IMR-90 (cell line): Measurements from ENCODE around the gene AMPD3. TPM values are rescaled to one million over a fixed set of nuclear protein-coding genes. Genes with fewer than 3 reads are reported as not detected.
A peak's percentile ranks its signal among the peaks of the same experiment; 100 is the strongest.

Experiments
- ATAC-seq: fragments of 200-7000 bp; cut with Tn5 transposase; 2 replicates; pipeline ENCODE4 v1.9.1; 2020; ENCODE audit warnings: low read depth, mild to moderate bottlenecking, moderate library complexity
- BruUV-seq: library from RNA; stranded (reverse); fragments of 400-500 nt; replicated peaks from 2 replicates; lab custom pipeline; 2021; lab: Mats Ljungman, UMichigan
- CTCF ChIA-PET: fragments of 300-600 bp; formaldehyde crosslinking; extraction: SDS; loops from one replicate; lab custom pipeline; 2021; ENCODE audit warnings: antibody characterized with exemption; lab: Yijun Ruan, JAX
- POLR2A ChIA-PET: fragments of 300-600 bp; sonication (Branson Sonifier 250); formaldehyde crosslinking; loops from one replicate; lab custom pipeline; 2022; ENCODE audit warnings: antibody characterized with exemption; ENCODE audit not compliant: unreplicated experiment; lab: Charles Lee
- DNase-seq: peaks from one replicate; pipeline ENCODE4 v3.0.0; 2013
- H2AFZ ChIP-seq: replicated peaks from 2 replicates; pipeline ENCODE3; 2013; ENCODE audit warnings: low read length, mild to moderate bottlenecking; ENCODE audit not compliant: poor library complexity
- H2AK5ac ChIP-seq: 2 replicates; pipeline ENCODE4 v1.6.1; 2013; ENCODE audit warnings: low read depth, low read length, inconsistent platforms
- H2AK9ac ChIP-seq: replicated peaks from 2 replicates; pipeline ENCODE3; 2013; ENCODE audit warnings: mild to moderate bottlenecking, low read depth, low read length, moderate library complexity; ENCODE audit not compliant: poor library complexity
- H2BK120ac ChIP-seq: 2 replicates; pipeline ENCODE4 v1.6.1; 2013; ENCODE audit warnings: low read depth, low read length, inconsistent platforms
- H2BK15ac ChIP-seq: 3 replicates; pipeline ENCODE4 v1.6.1; 2013; ENCODE audit warnings: low read depth, low read length, inconsistent platforms
- H2BK20ac ChIP-seq: 2 replicates; pipeline ENCODE4 v1.6.1; 2013; ENCODE audit warnings: low read depth, mild to moderate bottlenecking, inconsistent platforms, low read length, moderate library complexity
- H2BK5ac ChIP-seq: 2 replicates; pipeline ENCODE4 v1.6.1; 2013; ENCODE audit warnings: mild to moderate bottlenecking, low read depth, low read length, inconsistent platforms; ENCODE audit not compliant: poor library complexity, severe bottlenecking
- H3K14ac ChIP-seq: replicated peaks from 2 replicates; pipeline ENCODE4 v1.6.1; 2013; ENCODE audit warnings: low read depth, low read length, inconsistent platforms
- H3K18ac ChIP-seq: 2 replicates; pipeline ENCODE4 v1.6.1; 2013; ENCODE audit warnings: low read depth, low read length, control low read depth
- H3K23ac ChIP-seq: 2 replicates; pipeline ENCODE4 v1.6.1; 2013; ENCODE audit warnings: low read depth, low read length, inconsistent platforms
- H3K27ac ChIP-seq: 2 replicates; pipeline ENCODE4 v1.5.1; 2013; ENCODE audit warnings: mild to moderate bottlenecking, control low read depth, low read length; ENCODE audit not compliant: insufficient read depth
- H3K27me3 ChIP-seq: 2 replicates; pipeline ENCODE4 v1.6.1; 2013; ENCODE audit warnings: low read length; ENCODE audit not compliant: control insufficient read depth, insufficient read depth
- H3K36me3 ChIP-seq: 2 replicates; pipeline ENCODE4 v1.6.1; 2013; ENCODE audit warnings: low read length, mixed read lengths; ENCODE audit not compliant: control insufficient read depth, insufficient read depth
- H3K4ac ChIP-seq: 2 replicates; pipeline ENCODE4 v1.6.1; 2013; ENCODE audit warnings: low read depth, low read length, inconsistent platforms
- H3K4me1 ChIP-seq: 2 replicates; pipeline ENCODE4 v1.6.1; 2013; ENCODE audit warnings: low read length, mixed read lengths; ENCODE audit not compliant: control insufficient read depth, insufficient read depth
- H3K4me2 ChIP-seq: 2 replicates; pipeline ENCODE4 v1.6.1; 2013; ENCODE audit warnings: low read depth, mild to moderate bottlenecking, control low read depth, low read length, moderate library complexity
- H3K4me3 ChIP-seq: 2 replicates; pipeline ENCODE4 v1.5.1; 2013; ENCODE audit warnings: low read depth, mild to moderate bottlenecking, control low read depth, low read length, moderate library complexity; ENCODE audit not compliant: insufficient read depth
- H3K56ac ChIP-seq: 2 replicates; pipeline ENCODE4 v1.6.1; 2013; ENCODE audit warnings: low read length, inconsistent platforms; ENCODE audit not compliant: insufficient read depth; ENCODE audit errors: extremely low read depth
- H3K79me1 ChIP-seq, 2 experiments: 2 replicates each; pipeline ENCODE4 v1.6.1; 2013; ENCODE audit warnings: low read length in 2 of 2, inconsistent platforms in 1 of 2, low read depth in 1 of 2
- H3K9ac ChIP-seq: 2 replicates; pipeline ENCODE4 v1.6.1; 2013; ENCODE audit warnings: low read depth, low read length, control low read depth
- H3K9me1 ChIP-seq: 2 replicates; pipeline ENCODE4 v1.6.1; 2013; ENCODE audit warnings: low read length, inconsistent platforms; ENCODE audit not compliant: insufficient read depth
- H3K9me3 ChIP-seq: 2 replicates; pipeline ENCODE4 v1.6.1; 2013; ENCODE audit warnings: low read length; ENCODE audit not compliant: control insufficient read depth, insufficient read depth
- H4K20me1 ChIP-seq: 2 replicates; pipeline ENCODE4 v1.6.1; 2013; ENCODE audit warnings: low read length, inconsistent platforms; ENCODE audit not compliant: insufficient read depth
- H4K5ac ChIP-seq: 2 replicates; pipeline ENCODE4 v1.6.1; 2013; ENCODE audit warnings: mild to moderate bottlenecking, low read depth, low read length, control low read depth
- H4K8ac ChIP-seq, 2 experiments: 2 replicates each; pipeline ENCODE4 v1.6.1; 2013; ENCODE audit warnings: low read depth in 2 of 2, low read length in 2 of 2, control low read depth in 1 of 2, inconsistent platforms in 1 of 2
- H4K91ac ChIP-seq: 2 replicates; pipeline ENCODE4 v1.6.1; 2013; ENCODE audit warnings: low read depth, low read length, inconsistent platforms; ENCODE audit not compliant: insufficient read depth
- BHLHE40 ChIP-seq: fragments of 150-350 bp; IDR thresholded peaks from 2 replicates; pipeline ENCODE4 v1.6.1; 2016; ENCODE audit warnings: mild to moderate bottlenecking, low read depth, low read length
- CEBPB ChIP-seq: IDR thresholded peaks from 2 replicates; pipeline ENCODE4 v1.6.1; 2012; ENCODE audit warnings: low read depth, low read length, improper control_type of control experiment
- CHD1 ChIP-seq: IDR thresholded peaks from 2 replicates; pipeline ENCODE4 v1.6.1; 2012; ENCODE audit warnings: low read depth, low read length, improper control_type of control experiment
- CTCF ChIP-seq: conservative IDR thresholded peaks from 2 replicates; pipeline ENCODE4 v1.5.1; 2012; ENCODE audit warnings: mild to moderate bottlenecking, low read depth, low read length, improper control_type of control experiment
- ELK1 ChIP-seq: fragments of 150-350 bp; IDR thresholded peaks from 2 replicates; pipeline ENCODE4 v1.6.1; 2016; ENCODE audit warnings: low read depth, mild to moderate bottlenecking, low read length, moderate library complexity, borderline replicate concordance
- FOS ChIP-seq: fragments of 150-350 bp; IDR thresholded peaks from 2 replicates; pipeline ENCODE4 v1.6.1; 2016; ENCODE audit warnings: low read depth, low read length
- MAFK ChIP-seq: IDR thresholded peaks from 2 replicates; pipeline ENCODE4 v1.6.1; 2012; ENCODE audit warnings: low read depth, low read length, improper control_type of control experiment
- MAZ ChIP-seq: IDR thresholded peaks from 2 replicates; pipeline ENCODE4 v1.6.1; 2012; ENCODE audit warnings: low read depth, mild to moderate bottlenecking, low read length, improper control_type of control experiment, moderate library complexity, borderline replicate concordance
- MXI1 ChIP-seq: IDR thresholded peaks from 2 replicates; pipeline ENCODE4 v1.6.1; 2012; ENCODE audit warnings: low read depth, mild to moderate bottlenecking, low read length, moderate library complexity, borderline replicate concordance
- NFE2L2 ChIP-seq: fragments of 150-350 bp; IDR thresholded peaks from 2 replicates; pipeline ENCODE4 v1.6.1; 2016; ENCODE audit warnings: low read depth, mild to moderate bottlenecking, low read length
- POLR2A ChIP-seq: IDR thresholded peaks from 2 replicates; pipeline ENCODE4 v1.6.1; 2012; ENCODE audit warnings: mild to moderate bottlenecking, low read depth, low read length
- RAD21 ChIP-seq: IDR thresholded peaks from 2 replicates; pipeline ENCODE4 v1.6.1; 2012; ENCODE audit warnings: low read length, improper control_type of control experiment
- RFX5 ChIP-seq: IDR thresholded peaks from 2 replicates; pipeline ENCODE4 v1.8.0; 2012; ENCODE audit warnings: low read depth, mild to moderate bottlenecking, low read length, moderate library complexity
- SMC3 ChIP-seq: fragments of 150-350 bp; IDR thresholded peaks from 2 replicates; pipeline ENCODE4 v1.6.1; 2016; ENCODE audit warnings: low read depth, mild to moderate bottlenecking, antibody characterized with exemption, low read length, moderate library complexity
- WGBS, 2 experiments: methylation state at CpG; one replicate each; pipeline versions ENCODE4 v1.1.5 to v1.1.7; 2013; ENCODE audit warnings: missing lambda C conversion rate in 2 of 2; ENCODE audit not compliant: insufficient read length in 1 of 2; ENCODE audit errors: extremely low coverage in 2 of 2; 5-methylcytosine and 5-hydroxymethylcytosine counted together
- dilution Hi-C: fragments of 300-500 bp; cut with HindIII; formaldehyde crosslinking; loops from one replicate; pipeline ENCODE4 v1.14.3; 2018; ENCODE audit warnings: low sequenced_read_pairs; ENCODE audit not compliant: unreplicated experiment
- in situ Hi-C: fragments of 300-500 bp; cut with MboI; formaldehyde crosslinking; loops from 3 replicates; pipeline ENCODE4 v1.14.3; 2019; ENCODE audit warnings: low sequenced_read_pairs, inconsistent platforms, mixed read lengths
- intact Hi-C: fragments of 100-400 bp; cut with micrococcal nuclease; formaldehyde crosslinking; loops from 2 replicates; pipeline ENCODE4 v1.10.0; 2022
- polyA plus RNA-seq, 3 experiments: library from polyadenylated mRNA; depleted of rRNA; stranded (reverse); fragments of >200 nt; gene quantifications; 2 replicates each; pipeline ENCODE4 v1.2.3, GENCODE V29; 2012; ENCODE audit warnings: low replicate concordance in 1 of 3
- total RNA-seq: library from RNA; depleted of rRNA; stranded (reverse); fragments of >200 nt; gene quantifications from 2 replicates; pipeline ENCODE4 v1.2.3, GENCODE V29; 2012

AMPD3 gene
- total and polyA plus RNA-seq, 2 of the 4 experiments (the other 2 are of a cell fraction): 8.6 to 12.1 TPM

- H3K56ac ChIP-seq: no peak overlapping the region
- H3K9me1 ChIP-seq: peaks cover 16% of the 10 kb centered on the region
- H2BK20ac ChIP-seq: peak overlapping the region; percentile 68
- no peaks in the 10 kb centered on the region for H4K20me1 ChIP-seq
- H3K14ac ChIP-seq: no peak overlapping the region
- peak overlapping the region in 1 of 2 experiments; percentile 68; a peak in 2 of 4 replicates for H4K8ac ChIP-seq
- CTCF ChIA-PET: interaction anchor here (0.6 to 1.6 kb wide), 15 partner anchors 9 to 380 kb away, joined by 3 to 10 read pairs (median 4); partner anchors contain the start of gene RNF141
- H3K4me2 ChIP-seq: no peak overlapping the region
- H2AK9ac ChIP-seq: peak overlapping the region; percentile 2
- H3K4me1 ChIP-seq: peaks cover 14% of the 10 kb centered on the region
- H3K9ac ChIP-seq: no peak overlapping the region; the same call in 1 of the 2 replicates
- no peaks in the 10 kb centered on the region for H3K36me3 ChIP-seq
- TF ChIP-seq MAZ (peak; percentile 79), SMC3 (peak; percentile 93), RFX5 (no peak), MXI1 (no peak), BHLHE40 (peak; percentile 52; the same call in 1 of the 2 replicates), CHD1 (no peak), FOS (peak; percentile 31; the same call in 1 of the 2 replicates), RAD21 (peak; percentile 93), POLR2A (no peak), CTCF (peak; percentile 95), ELK1 (no peak), NFE2L2 (peak; percentile 53; the same call in 1 of the 2 replicates), MAFK (peak; percentile 34; the same call in 1 of the 2 replicates), CEBPB (no peak; the same call in 1 of the 2 replicates)
- peak overlapping the region; percentile 41; the same call in 1 of the 3 replicates for H2BK15ac ChIP-seq
- peak; percentile 88 for ATAC-seq
- peak overlapping the region; percentile 0 for H2AFZ ChIP-seq
- in situ Hi-C loops: loop anchor here (5.0 to 10.0 kb wide), 2 partner anchors 249 to 331 kb away; no protein-coding TSS in a partner anchor
- 80% methylated on average over 1 of the region's 6 CpGs; no CpG with 5 or more reads in 1 of the 2 experiments for WGBS, 2 experiments
- H3K4ac ChIP-seq: peak overlapping the region; percentile 77
- H4K91ac ChIP-seq: peak overlapping the region; percentile 56
- peak overlapping the region; percentile 92 for H2AK5ac ChIP-seq
- H3K9me3 ChIP-seq: no peaks in the 10 kb centered on the region
- no peak overlapping the region for H2BK5ac ChIP-seq
- no peak overlapping the region for H3K4me3 ChIP-seq
- POLR2A ChIA-PET: interaction anchor here (1.0 kb wide), 1 partner anchor 96 kb away, joined by 3 read pairs; no protein-coding TSS in a partner anchor
- peak overlapping the region; percentile 81 for H2BK120ac ChIP-seq
- peak overlapping the region; percentile 26; the same call in 1 of the 2 replicates for H4K5ac ChIP-seq
- no peaks in the 10 kb centered on the region for H3K79me1 ChIP-seq
- BruUV-seq: no TSS peak
- H3K18ac ChIP-seq: peak overlapping the region; percentile 40; the same call in 1 of the 2 replicates
- dilution Hi-C loops: no loop called here
- peak; percentile 92 for DNase-seq
- intact Hi-C loops: loop anchor here (1.0 to 5.0 kb wide), 5 partner anchors 84 to 329 kb away; no protein-coding TSS in a partner anchor
- H3K27ac ChIP-seq: peak overlapping the region; percentile 23; the same call in 1 of the 2 replicates
- H3K27me3 ChIP-seq: no peaks in the 10 kb centered on the region
- no peak overlapping the region for H3K23ac ChIP-seq
Measured at GRCh38 chr11:10405865-10406592, 49.0 kb upstream of the AMPD3 start.
